ENCODE results near the gene FRMD4A.

DNA sequence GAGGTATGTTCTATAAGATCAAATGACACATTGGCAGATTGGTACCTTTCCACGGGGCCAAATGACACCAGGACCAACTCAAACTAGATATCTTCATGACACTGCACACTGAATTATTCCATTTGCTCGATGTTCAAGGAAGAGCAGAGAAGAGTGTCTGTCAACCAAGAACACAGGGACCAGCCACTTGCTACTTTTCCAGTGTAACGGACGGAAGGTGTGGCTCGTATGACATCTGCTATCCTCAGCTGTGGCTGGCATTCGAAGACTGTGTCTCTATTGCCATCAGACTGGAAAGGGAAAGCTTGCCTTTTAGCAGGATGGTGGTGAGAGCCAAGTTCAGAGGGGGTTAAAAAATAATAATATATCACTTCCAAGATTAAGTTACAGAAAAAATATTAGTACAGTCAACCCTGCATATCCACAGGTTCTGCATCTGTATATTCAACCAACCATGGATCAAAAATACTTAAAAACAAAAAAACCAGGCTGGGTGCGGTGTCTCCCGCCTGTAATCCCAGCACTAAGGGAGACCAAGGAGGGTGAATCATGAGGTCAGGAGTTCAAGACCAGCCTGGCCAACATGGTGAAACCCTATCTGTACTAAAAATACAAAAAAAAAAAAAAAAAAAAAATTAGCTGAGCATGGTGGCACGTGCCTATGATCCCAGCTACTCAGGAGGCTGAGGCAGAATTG is 506.9 kb downstream of the FRMD4A start:
- TF ChIP-seq, protein P1, sequence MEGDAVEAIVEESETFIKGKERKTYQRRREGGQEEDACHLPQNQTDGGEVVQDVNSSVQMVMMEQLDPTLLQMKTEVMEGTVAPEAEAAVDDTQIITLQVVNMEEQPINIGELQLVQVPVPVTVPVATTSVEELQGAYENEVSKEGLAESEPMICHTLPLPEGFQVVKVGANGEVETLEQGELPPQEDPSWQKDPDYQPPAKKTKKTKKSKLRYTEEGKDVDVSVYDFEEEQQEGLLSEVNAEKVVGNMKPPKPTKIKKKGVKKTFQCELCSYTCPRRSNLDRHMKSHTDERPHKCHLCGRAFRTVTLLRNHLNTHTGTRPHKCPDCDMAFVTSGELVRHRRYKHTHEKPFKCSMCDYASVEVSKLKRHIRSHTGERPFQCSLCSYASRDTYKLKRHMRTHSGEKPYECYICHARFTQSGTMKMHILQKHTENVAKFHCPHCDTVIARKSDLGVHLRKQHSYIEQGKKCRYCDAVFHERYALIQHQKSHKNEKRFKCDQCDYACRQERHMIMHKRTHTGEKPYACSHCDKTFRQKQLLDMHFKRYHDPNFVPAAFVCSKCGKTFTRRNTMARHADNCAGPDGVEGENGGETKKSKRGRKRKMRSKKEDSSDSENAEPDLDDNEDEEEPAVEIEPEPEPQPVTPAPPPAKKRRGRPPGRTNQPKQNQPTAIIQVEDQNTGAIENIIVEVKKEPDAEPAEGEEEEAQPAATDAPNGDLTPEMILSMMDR (IDR thresholded peaks at IDR 0.05) = no peak
- TF ChIP-seq ELF1 (IDR thresholded peaks at IDR 0.05) (no peak), GABPA (IDR thresholded peaks at IDR 0.05; ENCODE audit: low read depth) (no peak), POLR2AphosphoS5 (IDR thresholded peaks at IDR 0.05; ENCODE audit: low read depth, low read length) (no peak), FOXM1 (IDR thresholded peaks at IDR 0.05; ENCODE audit: low read depth) (no peak), NRF1 (IDR thresholded peaks at IDR 0.05; ENCODE audit: low read depth, low read length) (no peak), JUND (IDR thresholded peaks at IDR 0.05) (no peak), EP300 (IDR thresholded peaks at IDR 0.05; ENCODE audit: borderline replicate concordance in 1 of 2, low read depth in 1 of 2, low read length in 1 of 2) (no peak)
